GM10847 (cell line): ENCODE measurements around the gene UNCX.

ENCODE experiments used
- POLR2A ChIP-seq: IDR thresholded peaks from 2 replicates; pipeline ENCODE4 v1.6.1; 2011; ENCODE audit not compliant: insufficient read length; ENCODE audit errors: extremely low read depth

The UNCX gene

GRCh38 chr7:1244700-1245523, 12.2 kb downstream of the UNCX start:
- TF ChIP-seq POLR2A = no peak

- TF ChIP-seq POLR2A = no peak
These were observed 12.9 kb downstream of the UNCX start for GRCh38 chr7:1245524-1246050.

GRCh38 chr7:1246160-1246870, 13.6 kb downstream of the UNCX start:
- no peak for TF ChIP-seq POLR2A

GRCh38 chr7:1246871-1247526, 14.3 kb downstream of the UNCX start:
- no peak for TF ChIP-seq POLR2A

GRCh38 chr7:1247527-1248041, 14.9 kb downstream of the UNCX start:
- TF ChIP-seq POLR2A = no peak

GRCh38 chr7:1248143-1248915, 15.7 kb downstream of the UNCX start:
- no peak for TF ChIP-seq POLR2A

- no peak for TF ChIP-seq POLR2A
These were observed 16.4 kb downstream of the UNCX start for GRCh38 chr7:1248916-1249581.

GRCh38 chr7:1249731-1250130, 17.1 kb downstream of the UNCX start:
- no peak for TF ChIP-seq POLR2A

- TF ChIP-seq POLR2A = no peak
These were observed 18.2 kb downstream of the UNCX start for GRCh38 chr7:1250901-1251300.

GRCh38 chr7:1251796-1252539, 19.3 kb downstream of the UNCX start:
- no peak for TF ChIP-seq POLR2A

- no peak for TF ChIP-seq POLR2A
These were observed 19.9 kb downstream of the UNCX start for GRCh38 chr7:1252540-1253090.

- no peak for TF ChIP-seq POLR2A
These were observed 21.1 kb downstream of the UNCX start for GRCh38 chr7:1253681-1254181.
